ENCODE measurements around the gene TLCD1.

The TLCD1 gene, protein sequence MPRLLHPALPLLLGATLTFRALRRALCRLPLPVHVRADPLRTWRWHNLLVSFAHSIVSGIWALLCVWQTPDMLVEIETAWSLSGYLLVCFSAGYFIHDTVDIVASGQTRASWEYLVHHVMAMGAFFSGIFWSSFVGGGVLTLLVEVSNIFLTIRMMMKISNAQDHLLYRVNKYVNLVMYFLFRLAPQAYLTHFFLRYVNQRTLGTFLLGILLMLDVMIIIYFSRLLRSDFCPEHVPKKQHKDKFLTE

GRCh38 chr17:28726226-28726626 is at the start of gene TLCD1:
TLCD1 (minus strand) TSS chr17:28726233; CDS start chr17:28726097, 136 bp downstream.
- DNase-seq (ENCODE audit: low spot score): peak; percentile 47

GRCh38 chr17:28774206-28774605 is 48.2 kb upstream of the TLCD1 start:
- no peak for DNase-seq (ENCODE audit: low spot score)

- no peak for DNase-seq (ENCODE audit: low spot score)
These were observed 47.7 kb upstream of the TLCD1 start for GRCh38 chr17:28773736-28774135.

DNA sequence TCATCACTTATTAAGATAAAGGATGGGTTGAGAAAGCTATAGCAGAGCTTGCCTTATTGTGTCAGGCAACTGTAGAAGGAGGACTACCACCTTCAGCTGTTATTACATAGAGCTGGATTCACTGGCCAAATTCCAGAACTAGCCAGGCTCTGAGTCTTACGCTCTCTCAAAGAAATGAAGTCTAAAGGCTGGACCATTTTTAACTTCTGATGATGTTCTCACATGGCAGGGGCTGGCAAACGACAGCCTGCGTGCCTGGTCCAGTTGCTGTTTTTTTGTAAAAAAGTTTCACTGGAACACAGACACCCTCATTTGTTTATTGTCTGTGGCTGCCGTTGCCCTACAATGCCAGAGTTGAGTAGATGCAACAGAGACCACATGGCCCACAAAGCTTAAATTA is 39.0 kb upstream of the TLCD1 start:
- no peak for DNase-seq (ENCODE audit: low spot score)

- DNase-seq (ENCODE audit: low spot score): peak; percentile 70
These were observed 37.8 kb upstream of the TLCD1 start for GRCh38 chr17:28763804-28764266.

DNA sequence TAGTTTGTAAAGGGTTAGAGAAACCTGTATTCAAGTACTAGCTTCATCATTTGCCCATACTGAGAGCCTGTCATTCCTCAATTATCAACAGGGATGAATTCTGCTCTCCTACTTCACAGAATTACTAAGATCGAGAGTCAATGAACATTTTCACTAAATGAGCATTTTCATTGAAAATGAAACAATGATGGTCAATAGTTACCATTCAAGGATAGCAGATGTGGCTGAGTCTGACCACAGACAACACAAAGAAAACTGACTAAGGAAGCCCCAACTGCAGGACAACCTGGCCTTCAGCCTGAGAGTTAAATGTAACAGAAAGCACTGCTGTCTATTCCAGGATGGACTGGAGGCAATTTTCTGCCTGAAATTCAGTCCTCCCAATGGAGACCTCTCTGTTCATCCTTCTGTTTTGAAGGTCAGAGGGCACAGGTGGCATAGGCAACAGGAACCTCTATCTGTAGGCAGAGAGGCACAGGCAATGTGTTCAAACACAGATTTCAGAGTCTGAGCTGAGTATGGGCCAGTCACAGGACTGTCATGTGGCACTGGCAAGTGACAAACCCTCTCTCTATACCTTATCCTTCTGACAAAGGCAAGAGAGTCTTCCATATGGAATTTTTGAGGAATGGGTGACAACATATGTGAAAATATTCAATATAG is 37.2 kb upstream of the TLCD1 start:
- no peak for DNase-seq (ENCODE audit: low spot score)

DNA sequence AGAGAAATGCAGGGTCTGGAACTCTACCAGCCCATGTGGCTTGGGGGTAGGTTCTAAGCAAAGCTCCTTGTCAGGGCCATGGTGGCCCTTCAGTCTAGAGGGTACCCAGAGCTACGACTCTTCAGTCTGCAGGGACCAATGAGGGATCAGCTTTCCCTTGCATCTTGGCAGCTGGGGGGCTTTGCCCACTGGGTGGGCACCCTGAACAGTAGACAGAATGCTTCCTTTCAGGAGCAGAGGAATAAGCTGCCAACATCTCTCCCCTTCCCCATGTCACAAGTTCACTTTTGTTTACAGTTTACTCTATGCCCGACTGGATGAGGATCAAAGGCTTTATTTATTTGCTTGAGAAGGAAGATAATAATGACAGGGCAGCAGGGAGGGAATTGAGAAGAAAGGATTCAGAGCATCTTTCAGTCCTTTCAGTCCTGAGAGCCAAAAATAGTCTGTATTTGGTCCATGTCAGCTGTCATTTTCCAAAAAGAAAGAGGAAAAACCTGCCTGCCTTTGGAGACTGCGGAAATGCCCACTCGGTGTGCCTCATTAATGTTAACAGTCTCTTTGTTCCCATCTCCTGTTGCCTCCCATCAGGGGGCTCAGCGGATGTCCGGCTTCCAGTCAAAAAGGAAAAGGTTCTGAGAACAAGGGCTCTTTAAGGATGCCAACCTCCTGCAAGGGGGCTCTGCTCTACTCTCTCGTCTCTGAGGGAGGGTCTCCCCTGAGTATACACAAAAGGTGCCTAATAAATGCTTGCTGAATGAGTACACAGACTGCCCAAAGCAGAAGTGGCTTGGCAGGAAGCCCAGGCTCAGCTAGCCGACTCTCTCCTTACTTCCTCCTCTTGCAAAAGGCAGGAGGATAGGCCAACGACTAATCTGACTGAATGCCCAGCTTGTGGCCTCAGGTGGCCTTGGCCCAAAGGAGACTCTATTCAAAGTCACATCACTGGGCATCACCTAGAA is 34.8 kb upstream of the TLCD1 start:
- DNase-seq (ENCODE audit: low spot score): peak; percentile 74

DNA sequence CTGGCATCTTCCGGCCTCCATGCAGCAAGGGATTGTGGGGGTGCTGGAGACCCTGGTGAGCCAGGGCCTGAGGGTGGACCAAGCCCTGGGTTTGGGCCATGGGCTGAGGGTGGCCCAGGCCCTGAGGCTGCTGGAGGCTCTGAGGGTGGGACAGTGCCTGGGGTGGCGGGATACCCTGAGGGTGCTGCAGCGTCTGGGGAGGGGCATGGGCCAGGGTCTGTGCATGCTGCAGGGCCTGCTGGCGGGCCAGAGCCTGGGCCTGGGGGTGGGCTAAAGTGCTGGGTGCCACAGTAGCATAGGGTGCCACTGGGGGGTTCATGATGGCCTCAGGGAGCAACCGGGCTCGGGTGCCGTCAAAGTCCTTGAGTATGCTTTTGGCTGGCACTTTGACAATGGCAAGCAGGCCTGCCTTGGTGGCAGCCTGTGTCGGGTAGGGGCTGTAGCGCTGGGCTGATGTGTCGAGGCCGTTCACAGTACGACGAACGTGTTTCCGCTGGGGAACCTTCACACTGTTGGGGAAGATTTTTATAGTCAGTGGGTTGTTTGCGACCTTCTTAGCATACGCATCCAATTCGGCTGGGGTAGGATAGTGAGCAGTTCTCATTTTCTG is 33.3 kb upstream of the TLCD1 start:
- no peak for DNase-seq (ENCODE audit: low spot score)

DNA sequence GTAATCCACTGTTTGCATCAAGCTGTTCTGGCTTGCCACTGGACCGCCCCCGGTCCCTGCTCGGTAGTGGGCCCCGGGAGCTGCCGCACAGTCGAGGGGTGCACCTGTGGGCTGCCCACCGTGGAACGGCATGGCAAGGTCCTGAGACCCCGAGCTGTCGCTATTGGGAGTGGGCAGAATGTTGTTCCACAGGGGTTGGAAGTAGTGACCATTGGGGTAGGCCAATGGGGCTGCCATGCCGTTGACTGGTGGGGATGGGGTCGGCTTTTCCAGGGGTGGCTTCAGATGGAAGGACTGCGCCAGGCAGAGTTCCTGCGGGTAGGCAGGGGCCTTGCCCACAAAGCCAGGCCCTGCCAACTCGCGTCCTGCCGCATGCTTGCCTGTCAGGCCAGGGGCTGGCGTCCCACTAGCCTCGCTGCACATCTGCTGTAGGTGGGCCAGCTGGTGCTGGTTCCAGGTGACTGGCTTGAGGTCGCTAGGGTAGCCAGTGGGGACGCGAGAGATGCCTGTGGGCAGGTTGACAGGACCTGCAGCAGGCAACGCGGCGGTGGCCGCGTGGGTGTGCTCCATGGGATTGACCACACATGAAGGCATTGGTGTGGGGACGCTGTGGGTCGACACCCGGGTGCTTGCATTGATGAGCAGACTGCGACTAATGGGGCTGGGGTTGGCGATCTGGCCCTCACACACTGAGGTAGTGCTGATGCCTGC is 32.5 kb upstream of the TLCD1 start:
- no peak for DNase-seq (ENCODE audit: low spot score)

DNA sequence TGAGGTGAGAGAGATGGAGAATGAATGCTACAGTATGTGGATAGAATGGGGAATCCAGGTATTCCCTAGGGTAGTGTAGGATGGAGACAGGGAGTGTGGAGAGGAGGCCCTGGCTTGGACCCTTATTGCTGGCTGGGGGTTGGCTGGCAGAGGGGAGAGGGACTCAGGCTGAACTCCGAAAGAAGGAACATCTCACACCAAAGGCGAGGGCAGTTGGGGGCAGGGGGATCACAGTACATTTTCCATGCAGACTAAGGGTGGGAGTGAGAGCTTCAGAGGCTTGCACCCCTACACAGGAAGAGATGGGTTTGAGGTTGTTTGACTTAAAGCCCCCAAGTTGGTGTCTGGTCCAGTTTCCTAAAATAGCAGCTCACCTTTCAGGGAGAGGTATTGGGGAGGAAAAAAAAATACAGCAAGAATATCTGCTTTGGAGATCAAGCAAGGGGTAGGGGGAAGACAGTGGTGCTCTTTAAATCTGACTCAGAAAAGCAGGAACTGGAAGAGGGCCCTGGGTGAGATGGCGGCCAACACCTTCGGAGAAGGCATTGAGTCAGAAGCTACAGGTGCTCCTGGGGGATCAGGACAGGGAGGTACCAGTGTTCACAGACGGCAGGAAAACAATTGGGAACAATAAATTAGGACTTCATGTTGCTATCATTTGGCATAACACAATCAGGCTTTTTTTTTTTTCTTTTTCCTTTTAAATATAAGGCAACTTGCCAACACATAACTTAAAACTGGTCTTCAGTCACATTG is 30.2 kb upstream of the TLCD1 start:
- no peak for DNase-seq (ENCODE audit: low spot score)

DNA sequence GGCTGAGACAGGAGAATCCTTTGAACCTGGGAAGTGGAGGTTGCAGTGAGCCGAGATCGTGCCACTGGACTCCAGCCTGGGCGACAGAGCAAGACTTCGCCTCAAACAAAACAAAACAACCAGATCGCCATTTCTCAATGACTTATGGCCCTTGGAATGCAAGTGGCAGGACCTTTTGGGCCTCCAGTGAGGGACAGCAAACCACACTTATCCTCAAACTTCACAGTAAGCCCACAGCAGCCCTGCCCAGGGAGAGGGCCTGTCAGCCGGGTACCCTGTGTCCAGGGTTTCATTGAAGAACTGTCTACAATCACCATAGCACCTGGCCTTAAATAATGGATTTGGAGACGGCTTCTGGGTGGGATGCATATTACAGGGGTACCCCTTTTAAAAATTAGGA is 29.5 kb upstream of the TLCD1 start:
- no peak for DNase-seq (ENCODE audit: low spot score)

DNA sequence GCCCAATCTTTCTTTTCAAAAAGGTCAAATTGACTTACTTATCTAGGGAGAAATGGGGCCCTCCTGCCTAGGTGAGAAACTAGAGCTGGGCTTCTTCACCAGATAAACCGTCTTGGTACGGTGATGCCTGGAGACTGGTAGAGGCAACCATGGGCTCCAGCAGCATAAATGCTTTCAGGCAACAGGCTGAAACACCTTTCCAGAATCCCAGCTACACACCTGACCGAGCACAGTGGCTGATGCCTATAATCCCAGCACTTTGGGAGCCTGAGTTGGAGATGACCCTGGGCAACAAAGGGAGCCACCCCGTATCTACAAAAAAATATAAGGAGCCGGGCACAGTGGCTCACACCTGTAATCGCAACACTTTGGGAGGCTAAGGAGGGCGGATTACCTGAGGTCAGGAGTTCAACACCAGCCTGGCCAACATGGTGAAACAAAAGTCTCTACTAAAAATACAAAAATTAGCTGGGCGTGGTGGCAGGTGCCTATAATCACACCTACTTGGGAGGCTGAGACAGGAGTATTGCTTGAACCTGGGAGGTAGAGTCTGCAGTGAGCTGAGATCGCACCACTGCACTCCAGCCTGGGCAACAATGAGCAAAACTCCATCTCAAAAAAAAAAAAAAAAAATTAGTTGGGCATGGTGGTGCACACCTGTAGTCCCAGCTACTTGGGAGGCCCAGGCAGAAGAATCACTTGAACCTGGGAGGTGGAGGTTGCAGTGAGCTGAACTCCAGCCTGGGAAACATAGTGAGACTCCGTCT is 25.8 kb upstream of the TLCD1 start:
- DNase-seq (ENCODE audit: low spot score): no peak

- peak; percentile 72 for DNase-seq (ENCODE audit: low spot score)
These were observed 24.4 kb upstream of the TLCD1 start for GRCh38 chr17:28750178-28751047.

- no peak for DNase-seq (ENCODE audit: low spot score)
These were observed 23.6 kb upstream of the TLCD1 start for GRCh38 chr17:28749516-28750177.

GRCh38 chr17:28748852-28749515 is 23.0 kb upstream of the TLCD1 start:
- no peak for DNase-seq (ENCODE audit: low spot score)

- DNase-seq (ENCODE audit: low spot score): no peak
These were observed 22.0 kb upstream of the TLCD1 start for GRCh38 chr17:28747801-28748750.

Data from iPS-NIHi11 (cell line).